A549 (cell line): ENCODE results near the gene LPCAT1. TPM values are rescaled to one million over a fixed set of nuclear protein-coding genes. Genes with fewer than 3 reads are reported as not detected.

Experiments
- ATAC-seq, 2 experiments: fragments of 200-7000 bp in 1 of 2; fragments of >200 bp in 1 of 2; cut with Nextera tagmentation in 1 of 2; cut with Tn5 transposase in 1 of 2; 3 replicates each; pipeline versions ENCODE4 v1.8.0 to v1.9.1; 2018 to 2020; ENCODE audit warnings: mild to moderate bottlenecking in 1 of 2, moderate library complexity in 1 of 2
- CTCF ChIA-PET: fragments of 300-600 bp; sonication (Branson Sonifier 250); formaldehyde crosslinking; extraction: SDS; loops from one replicate; lab custom pipeline; 2021; ENCODE audit warnings: antibody characterized with exemption, inconsistent platforms; lab: Yijun Ruan, JAX
- POLR2A ChIA-PET: fragments of 350-600 bp; formaldehyde crosslinking; extraction: SDS; loops from one replicate; lab custom pipeline; 2021; ENCODE audit warnings: antibody characterized with exemption, inconsistent platforms; lab: Yijun Ruan, JAX
- DNase-seq, 2 experiments: peaks; one replicate each; pipeline versions ENCODE4 v3.0.0 to v3.0.0-alpha.2; 2011 to 2016; ENCODE audit warnings: low read depth in 1 of 2, low spot score in 1 of 2
- FAIRE-seq: peaks from 2 replicates; lab custom pipeline; 2011; peaks lifted over from hg19 to GRCh38; lab: Jason Lieb, UNC
- H3K27ac ChIP-seq, 2 experiments: fragments of >200 bp; sonication (Bioruptor Twin); formaldehyde crosslinking; 3 replicates each; pipeline ENCODE4 v1.5.1; 2016 to 2017
- H3K4me1 ChIP-seq: fragments of >200 bp; sonication (Bioruptor Twin); formaldehyde crosslinking; 3 replicates; pipeline ENCODE4 v1.6.1; 2016
- H3K4me2 ChIP-seq: fragments of >200 bp; sonication (Bioruptor Twin); formaldehyde crosslinking; 3 replicates; pipeline ENCODE4 v1.6.1; 2016
- H3K4me3 ChIP-seq: fragments of >200 bp; sonication (Bioruptor Twin); formaldehyde crosslinking; 3 replicates; pipeline ENCODE4 v1.5.1; 2016
- H3K9me3 ChIP-seq: fragments of >200 bp; sonication (Bioruptor Twin); formaldehyde crosslinking; 3 replicates; pipeline ENCODE4 v1.6.1; 2016
- CBX2 ChIP-seq: fragments of 200-600 bp; sonication (generic); IDR thresholded peaks from 2 replicates; pipeline ENCODE4 v1.6.1; 2016; ENCODE audit warnings: low read depth, mild to moderate bottlenecking, borderline replicate concordance
- CEBPB ChIP-seq, 2 experiments: fragments of >200 bp in 1 of 2; sonication (Bioruptor Twin) in 1 of 2; formaldehyde crosslinking in 1 of 2; IDR thresholded peaks; 2 replicates each; pipeline ENCODE4 v1.6.1; 2012 to 2016
- CHD2 ChIP-seq: fragments of 150-350 bp; IDR thresholded peaks from 2 replicates; pipeline ENCODE4 v1.6.1; 2014; ENCODE audit warnings: low read length; ENCODE audit not compliant: partially characterized antibody
- EHF ChIP-seq: fragments of 250-450 bp; sonication (Bioruptor Pico); IDR thresholded peaks from 2 replicates; pipeline ENCODE4 v1.5.0; 2020; ENCODE audit warnings: mild to moderate bottlenecking
- ESRRA ChIP-seq: fragments of 150-350 bp; IDR thresholded peaks from 2 replicates; pipeline ENCODE4 v1.6.1; 2014; ENCODE audit warnings: mild to moderate bottlenecking, low read length, borderline replicate concordance
- FOSB ChIP-seq: fragments of 250-450 bp; sonication (Bioruptor Pico); IDR thresholded peaks from 2 replicates; pipeline ENCODE4 v1.5.0; 2020; ENCODE audit warnings: mild to moderate bottlenecking, moderate library complexity
- FOSL2 ChIP-seq, 2 experiments: fragments of 450-650 bp in 1 of 2; fragments of >200 bp in 1 of 2; sonication (Bioruptor Twin) in 1 of 2; formaldehyde crosslinking; IDR thresholded peaks; 2 replicates each; pipeline versions ENCODE4 v1.5.0 to v1.6.1; 2016 to 2020; ENCODE audit warnings: mild to moderate bottlenecking in 1 of 2, moderate library complexity in 1 of 2
- HEYL ChIP-seq: fragments of 250-450 bp; sonication (Bioruptor Pico); IDR thresholded peaks from 2 replicates; pipeline ENCODE4 v1.8.0; 2021; ENCODE audit warnings: mild to moderate bottlenecking, moderate library complexity
- JUNB ChIP-seq: fragments of >200 bp; sonication (Bioruptor Twin); formaldehyde crosslinking; IDR thresholded peaks from 2 replicates; pipeline ENCODE4 v1.6.1; 2016
- KDM1A ChIP-seq: fragments of 200-600 bp; sonication (generic); IDR thresholded peaks from 2 replicates; pipeline ENCODE4 v1.6.1; 2016; ENCODE audit warnings: low read depth, mild to moderate bottlenecking
- MAFK ChIP-seq: fragments of 450-650 bp; IDR thresholded peaks from 2 replicates; pipeline ENCODE4 v1.6.1; 2014; ENCODE audit not compliant: partially characterized antibody
- MAZ ChIP-seq: fragments of 150-350 bp; IDR thresholded peaks from 2 replicates; pipeline ENCODE4 v1.6.1; 2014; ENCODE audit warnings: antibody characterized with exemption, low read depth, low read length, borderline replicate concordance
- NPAS2 ChIP-seq: fragments of 250-450 bp; sonication (Bioruptor Pico); IDR thresholded peaks from 2 replicates; pipeline ENCODE4 v1.8.0; 2022; ENCODE audit warnings: mild to moderate bottlenecking, moderate library complexity, borderline replicate concordance
- NR3C1 ChIP-seq: fragments of >200 bp; sonication (Bioruptor Twin); formaldehyde crosslinking; IDR thresholded peaks from 3 replicates; pipeline ENCODE4 v1.6.1; 2017
- POLR2AphosphoS2 ChIP-seq: conservative IDR thresholded peaks from 2 replicates; pipeline ENCODE4 v1.6.1; 2012; ENCODE audit warnings: low read length, improper control_type of control experiment, inconsistent platforms
- RAD21 ChIP-seq, 2 experiments: fragments of >200 bp in 1 of 2; sonication (Bioruptor Twin) in 1 of 2; formaldehyde crosslinking in 1 of 2; IDR thresholded peaks in 1 of 2; conservative IDR thresholded peaks in 1 of 2; 2 replicates in 1 of 2; 3 replicates in 1 of 2; pipeline ENCODE4 v1.6.1; 2012 to 2018; ENCODE audit warnings: inconsistent platforms in 1 of 2
- SMC3 ChIP-seq: fragments of >200 bp; sonication (Bioruptor Twin); formaldehyde crosslinking; IDR thresholded peaks from 3 replicates; pipeline ENCODE4 v1.6.1; 2018; ENCODE audit warnings: inconsistent platforms
- ZFP36 ChIP-seq: fragments of 450-650 bp; IDR thresholded peaks from 2 replicates; pipeline ENCODE4 v1.6.1; 2014; ENCODE audit warnings: borderline replicate concordance; ENCODE audit not compliant: partially characterized antibody
- WGBS: methylation state at CpG from one replicate; pipeline ENCODE4 v1.1.6; 2017; ENCODE audit errors: missing lambda C conversion rate; 5-methylcytosine and 5-hydroxymethylcytosine counted together
- polyA plus RNA-seq, 4 experiments: library from polyadenylated mRNA; depleted of rRNA in 3 of 4; stranded (reverse); fragments of >200 nt; fragmentation: RNase III in 1 of 4; extraction: RNeasy Plus Mini Kit Qiagen cat#74134 plus additional on column Dnase treatment in 1 of 4; gene quantifications; 2 replicates in 3 of 4; 3 replicates in 1 of 4; pipeline ENCODE4 v1.2.3, GENCODE V29; 2011 to 2017
- TF ChIP-seq, protein P1 (sequence below): fragments of >200 bp; sonication (Bioruptor Twin); formaldehyde crosslinking; IDR thresholded peaks from 2 replicates; pipeline ENCODE4 v1.6.1; 2016
- TF ChIP-seq, protein P2 (sequence below): fragments of 150-350 bp; IDR thresholded peaks from 2 replicates; pipeline ENCODE4 v1.6.1; 2014; ENCODE audit warnings: low read depth, mild to moderate bottlenecking, low read length
- TF ChIP-seq, protein P3 (sequence below): fragments of 250-450 bp; sonication (Bioruptor Pico); IDR thresholded peaks from 2 replicates; pipeline ENCODE4 v1.5.0; 2020; ENCODE audit warnings: low read depth, mild to moderate bottlenecking, moderate library complexity
- TF ChIP-seq, protein P4 (sequence below): fragments of 200-600 bp; sonication (generic); IDR thresholded peaks from 2 replicates; pipeline ENCODE4 v1.6.1; 2016; ENCODE audit warnings: antibody characterized with exemption, mild to moderate bottlenecking, moderate library complexity
- TF ChIP-seq, protein P5 (sequence below): fragments of >200 bp; sonication (Bioruptor Twin); formaldehyde crosslinking; IDR thresholded peaks from 3 replicates; pipeline ENCODE4 v1.5.1; 2016

LPCAT1 gene
- polyA plus RNA-seq, 2 of the 4 experiments (the other 2 are of a cell fraction), result 22.9 to 74.9 TPM

DNA sequence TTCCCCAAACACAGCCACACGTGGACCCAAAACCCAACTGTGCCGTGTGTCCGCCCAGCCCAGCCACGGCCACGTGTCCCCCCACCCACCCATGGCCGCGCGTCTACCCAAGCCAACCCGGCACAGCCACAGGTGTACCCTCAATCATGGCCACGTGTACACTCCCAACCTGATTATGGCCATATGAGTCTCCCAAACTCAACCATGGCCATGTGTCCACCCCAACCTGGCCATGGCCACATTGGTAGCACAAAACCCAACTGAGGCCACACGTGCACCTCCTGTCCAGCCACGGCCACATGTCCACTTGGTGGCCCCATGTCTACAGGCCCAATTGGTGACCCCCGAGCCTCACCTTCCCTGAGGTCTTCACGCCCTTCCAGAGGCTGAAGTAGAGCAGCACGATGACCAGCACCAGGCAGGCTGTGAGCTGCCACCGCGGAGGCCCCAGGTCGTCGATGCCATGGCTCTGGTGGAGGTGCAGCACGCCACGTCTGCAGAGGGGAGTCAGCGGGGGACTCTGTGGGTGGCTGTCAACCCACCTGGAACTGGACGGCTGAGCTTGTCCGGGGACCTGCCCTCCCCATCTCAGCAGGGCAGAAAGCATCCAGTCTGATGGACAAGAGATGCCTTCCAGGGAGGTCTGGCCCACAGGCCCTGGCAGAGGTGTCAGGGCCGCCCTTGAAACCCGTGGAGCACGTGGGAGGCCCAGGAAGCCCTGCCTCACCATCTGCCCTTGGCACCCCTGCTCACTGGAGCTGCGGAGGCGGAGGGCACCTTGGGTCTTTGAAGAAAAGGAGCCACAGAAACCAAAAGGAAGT, 102.0 kb downstream of the LPCAT1 start:
- Histone ChIP-seq H3K9me3 (peaks cover 3% of the 10 kb centered on the region; the same call in 2 of the 3 replicates), H3K4me2 (no peak overlapping the region), H3K4me1 (no peaks in the 10 kb centered on the region), H3K4me3 (no peak overlapping the region), H3K27ac (no peak overlapping the region)
- CTCF ChIA-PET, result no interaction called here
- FAIRE-seq, result no peak
- no peak for TF ChIP-seq JUNB
- no peak for TF ChIP-seq HEYL (CRISPR knock-in tag)
- no peak for TF ChIP-seq ZFP36
- TF ChIP-seq MAZ, result no peak
- TF ChIP-seq SMC3, result no peak
- no peak for TF ChIP-seq NPAS2 (CRISPR knock-in tag)
- TF ChIP-seq, protein P1, sequence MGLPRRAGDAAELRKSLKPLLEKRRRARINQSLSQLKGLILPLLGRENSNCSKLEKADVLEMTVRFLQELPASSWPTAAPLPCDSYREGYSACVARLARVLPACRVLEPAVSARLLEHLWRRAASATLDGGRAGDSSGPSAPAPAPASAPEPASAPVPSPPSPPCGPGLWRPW, result no peak
- no peak for TF ChIP-seq MAFK
- no peak for TF ChIP-seq ESRRA
- TF ChIP-seq, protein P2, sequence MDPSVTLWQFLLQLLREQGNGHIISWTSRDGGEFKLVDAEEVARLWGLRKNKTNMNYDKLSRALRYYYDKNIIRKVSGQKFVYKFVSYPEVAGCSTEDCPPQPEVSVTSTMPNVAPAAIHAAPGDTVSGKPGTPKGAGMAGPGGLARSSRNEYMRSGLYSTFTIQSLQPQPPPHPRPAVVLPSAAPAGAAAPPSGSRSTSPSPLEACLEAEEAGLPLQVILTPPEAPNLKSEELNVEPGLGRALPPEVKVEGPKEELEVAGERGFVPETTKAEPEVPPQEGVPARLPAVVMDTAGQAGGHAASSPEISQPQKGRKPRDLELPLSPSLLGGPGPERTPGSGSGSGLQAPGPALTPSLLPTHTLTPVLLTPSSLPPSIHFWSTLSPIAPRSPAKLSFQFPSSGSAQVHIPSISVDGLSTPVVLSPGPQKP, result no peak
- POLR2A ChIA-PET, result no interaction called here
- no peak for ATAC-seq
- WGBS, result 32% methylated on average over 18 of the region's 29 CpGs
- no peak for DNase-seq

DNA sequence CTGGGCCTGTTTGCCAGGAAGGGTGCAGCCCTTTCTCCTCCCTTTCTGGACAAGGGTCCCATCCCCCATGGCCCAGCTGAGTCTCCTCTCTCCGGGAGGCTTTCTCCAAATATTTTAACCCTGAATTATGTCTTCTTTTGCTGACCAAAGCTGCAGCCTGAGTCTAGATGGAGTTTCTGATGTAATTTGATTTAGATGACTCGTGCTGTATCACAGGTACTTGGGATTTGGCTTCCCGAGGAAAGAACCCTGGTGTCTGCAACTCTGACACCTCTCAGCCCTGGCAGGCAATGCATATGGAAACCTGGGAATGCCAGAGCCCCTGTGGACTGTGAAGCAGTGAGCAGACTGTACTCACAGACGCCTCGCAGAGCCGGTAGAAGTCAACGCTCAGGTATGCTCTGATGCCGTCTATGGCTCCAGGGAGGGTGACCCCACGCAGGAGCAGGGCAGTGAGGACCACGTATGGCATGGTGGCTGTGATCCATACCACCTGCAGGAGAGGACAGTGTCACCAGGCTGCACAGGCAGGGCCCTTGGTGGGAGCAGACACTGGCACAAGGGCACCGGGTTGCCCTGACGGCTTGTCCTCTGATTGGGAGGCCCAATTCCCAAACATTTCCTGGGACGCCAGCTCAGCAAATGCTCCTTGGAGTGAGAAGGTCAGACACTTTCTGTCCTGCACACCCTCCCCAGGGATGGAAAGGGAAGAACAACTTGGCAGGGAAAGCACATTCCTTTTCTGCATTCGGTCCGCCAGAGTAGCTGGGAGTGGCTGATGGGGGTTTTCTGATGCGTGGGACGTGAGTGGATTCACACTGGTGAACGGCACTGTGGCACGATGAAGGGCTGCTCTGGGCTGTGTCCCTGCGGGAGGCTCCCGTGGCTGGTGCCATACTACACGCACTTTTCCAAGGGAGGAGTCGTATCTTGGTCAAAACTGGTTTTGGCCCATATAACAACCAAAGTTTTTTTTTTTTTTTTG, 103.3 kb downstream of the LPCAT1 start:
- no peak overlapping the region for H3K4me3 ChIP-seq
- DNase-seq, result no peak
- ATAC-seq, result no peak
- H3K9me3 ChIP-seq, result no peaks in the 10 kb centered on the region
- WGBS, result 38% methylated on average over 20 of the region's 23 CpGs
- ChIA-PET POLR2A (no interaction called here), CTCF (no interaction called here)
- H3K4me2 ChIP-seq, result no peak overlapping the region
- no peak for FAIRE-seq
- H3K4me1 ChIP-seq, result no peaks in the 10 kb centered on the region
- H3K27ac ChIP-seq, result no peak overlapping the region
- TF ChIP-seq RAD21 (conservative IDR thresholded peaks at IDR 0.05 in 1 of 2, IDR thresholded peaks at IDR 0.05 in 1 of 2), result no peak
- TF ChIP-seq CBX2, result no peak
- TF ChIP-seq EHF (CRISPR knock-in tag), result no peak
- TF ChIP-seq POLR2AphosphoS2, result no peak
- TF ChIP-seq, protein P3, sequence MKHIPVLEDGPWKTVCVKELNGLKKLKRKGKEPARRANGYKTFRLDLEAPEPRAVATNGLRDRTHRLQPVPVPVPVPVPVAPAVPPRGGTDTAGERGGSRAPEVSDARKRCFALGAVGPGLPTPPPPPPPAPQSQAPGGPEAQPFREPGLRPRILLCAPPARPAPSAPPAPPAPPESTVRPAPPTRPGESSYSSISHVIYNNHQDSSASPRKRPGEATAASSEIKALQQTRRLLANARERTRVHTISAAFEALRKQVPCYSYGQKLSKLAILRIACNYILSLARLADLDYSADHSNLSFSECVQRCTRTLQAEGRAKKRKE, result no peak
- no peak for TF ChIP-seq SMC3
- TF ChIP-seq FOSB (CRISPR knock-in tag), result no peak
- no peak for TF ChIP-seq KDM1A
- TF ChIP-seq CHD2, result no peak
- TF ChIP-seq CEBPB (IDR thresholded peaks at IDR 0.05), result no peak
- no peak for TF ChIP-seq NR3C1
- TF ChIP-seq, protein P1, result no peak
- TF ChIP-seq FOSL2 (IDR thresholded peaks at IDR 0.05), result no peak
- TF ChIP-seq FOSL2 (CRISPR knock-in tag; IDR thresholded peaks at IDR 0.05), result no peak
- TF ChIP-seq, protein P4, sequence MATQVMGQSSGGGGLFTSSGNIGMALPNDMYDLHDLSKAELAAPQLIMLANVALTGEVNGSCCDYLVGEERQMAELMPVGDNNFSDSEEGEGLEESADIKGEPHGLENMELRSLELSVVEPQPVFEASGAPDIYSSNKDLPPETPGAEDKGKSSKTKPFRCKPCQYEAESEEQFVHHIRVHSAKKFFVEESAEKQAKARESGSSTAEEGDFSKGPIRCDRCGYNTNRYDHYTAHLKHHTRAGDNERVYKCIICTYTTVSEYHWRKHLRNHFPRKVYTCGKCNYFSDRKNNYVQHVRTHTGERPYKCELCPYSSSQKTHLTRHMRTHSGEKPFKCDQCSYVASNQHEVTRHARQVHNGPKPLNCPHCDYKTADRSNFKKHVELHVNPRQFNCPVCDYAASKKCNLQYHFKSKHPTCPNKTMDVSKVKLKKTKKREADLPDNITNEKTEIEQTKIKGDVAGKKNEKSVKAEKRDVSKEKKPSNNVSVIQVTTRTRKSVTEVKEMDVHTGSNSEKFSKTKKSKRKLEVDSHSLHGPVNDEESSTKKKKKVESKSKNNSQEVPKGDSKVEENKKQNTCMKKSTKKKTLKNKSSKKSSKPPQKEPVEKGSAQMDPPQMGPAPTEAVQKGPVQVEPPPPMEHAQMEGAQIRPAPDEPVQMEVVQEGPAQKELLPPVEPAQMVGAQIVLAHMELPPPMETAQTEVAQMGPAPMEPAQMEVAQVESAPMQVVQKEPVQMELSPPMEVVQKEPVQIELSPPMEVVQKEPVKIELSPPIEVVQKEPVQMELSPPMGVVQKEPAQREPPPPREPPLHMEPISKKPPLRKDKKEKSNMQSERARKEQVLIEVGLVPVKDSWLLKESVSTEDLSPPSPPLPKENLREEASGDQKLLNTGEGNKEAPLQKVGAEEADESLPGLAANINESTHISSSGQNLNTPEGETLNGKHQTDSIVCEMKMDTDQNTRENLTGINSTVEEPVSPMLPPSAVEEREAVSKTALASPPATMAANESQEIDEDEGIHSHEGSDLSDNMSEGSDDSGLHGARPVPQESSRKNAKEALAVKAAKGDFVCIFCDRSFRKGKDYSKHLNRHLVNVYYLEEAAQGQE, result no peak
- TF ChIP-seq, protein P5, sequence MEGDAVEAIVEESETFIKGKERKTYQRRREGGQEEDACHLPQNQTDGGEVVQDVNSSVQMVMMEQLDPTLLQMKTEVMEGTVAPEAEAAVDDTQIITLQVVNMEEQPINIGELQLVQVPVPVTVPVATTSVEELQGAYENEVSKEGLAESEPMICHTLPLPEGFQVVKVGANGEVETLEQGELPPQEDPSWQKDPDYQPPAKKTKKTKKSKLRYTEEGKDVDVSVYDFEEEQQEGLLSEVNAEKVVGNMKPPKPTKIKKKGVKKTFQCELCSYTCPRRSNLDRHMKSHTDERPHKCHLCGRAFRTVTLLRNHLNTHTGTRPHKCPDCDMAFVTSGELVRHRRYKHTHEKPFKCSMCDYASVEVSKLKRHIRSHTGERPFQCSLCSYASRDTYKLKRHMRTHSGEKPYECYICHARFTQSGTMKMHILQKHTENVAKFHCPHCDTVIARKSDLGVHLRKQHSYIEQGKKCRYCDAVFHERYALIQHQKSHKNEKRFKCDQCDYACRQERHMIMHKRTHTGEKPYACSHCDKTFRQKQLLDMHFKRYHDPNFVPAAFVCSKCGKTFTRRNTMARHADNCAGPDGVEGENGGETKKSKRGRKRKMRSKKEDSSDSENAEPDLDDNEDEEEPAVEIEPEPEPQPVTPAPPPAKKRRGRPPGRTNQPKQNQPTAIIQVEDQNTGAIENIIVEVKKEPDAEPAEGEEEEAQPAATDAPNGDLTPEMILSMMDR, result no peak
